ENCODE results near the gene JUND.

The JUND gene

GRCh38 chr19:18310118-18310909 lies 28.9 kb upstream of the JUND start:
- no peak for DNase-seq (ENCODE audit: low read depth)
- TF ChIP-seq POLR2A (IDR thresholded peaks at IDR 0.05; ENCODE audit: extremely low read depth, insufficient read length), result no peak
- no peak for TF ChIP-seq MYC (IDR thresholded peaks at IDR 0.05; ENCODE audit: low read depth, low read length)
- TF ChIP-seq CTCF (IDR thresholded peaks at IDR 0.05; ENCODE audit: low read depth, low read length), result no peak
- TF ChIP-seq MAX (IDR thresholded peaks at IDR 0.05; ENCODE audit: low read depth, low read length), result no peak
- no peak overlapping the region for H3K4me3 ChIP-seq (ENCODE audit: low read depth, low read length)

- H3K4me3 ChIP-seq (ENCODE audit: low read depth, low read length), result no peak overlapping the region
- TF ChIP-seq POLR2A (IDR thresholded peaks at IDR 0.05; ENCODE audit: extremely low read depth, insufficient read length), result no peak
- TF ChIP-seq MAX (IDR thresholded peaks at IDR 0.05; ENCODE audit: low read depth, low read length), result no peak
- no peak for TF ChIP-seq MYC (IDR thresholded peaks at IDR 0.05; ENCODE audit: low read depth, low read length)
- DNase-seq (ENCODE audit: low read depth), result no peak
These were observed 28.2 kb upstream of the JUND start for GRCh38 chr19:18309525-18310064.

GRCh38 chr19:18308948-18309325 lies 27.5 kb upstream of the JUND start:
- no peak for DNase-seq (ENCODE audit: low read depth)
- TF ChIP-seq POLR2A (IDR thresholded peaks at IDR 0.05; ENCODE audit: extremely low read depth, insufficient read length), result no peak
- no peak for TF ChIP-seq CTCF (IDR thresholded peaks at IDR 0.05; ENCODE audit: low read depth, low read length)
- no peak overlapping the region for H3K4me3 ChIP-seq (ENCODE audit: low read depth, low read length)

- no peak for DNase-seq (ENCODE audit: low read depth)
- no peak for TF ChIP-seq MAX (IDR thresholded peaks at IDR 0.05; ENCODE audit: low read depth, low read length)
- TF ChIP-seq CTCF (IDR thresholded peaks at IDR 0.05; ENCODE audit: low read depth, low read length), result no peak
- TF ChIP-seq MYC (IDR thresholded peaks at IDR 0.05; ENCODE audit: low read depth, low read length), result no peak
- no peak for TF ChIP-seq POLR2A (IDR thresholded peaks at IDR 0.05; ENCODE audit: extremely low read depth, insufficient read length)
- H3K4me3 ChIP-seq (ENCODE audit: low read depth, low read length), result no peak overlapping the region
These were observed 26.9 kb upstream of the JUND start for GRCh38 chr19:18308051-18308947.

GRCh38 chr19:18307271-18307681 lies 25.9 kb upstream of the JUND start:
- no peak for DNase-seq (ENCODE audit: low read depth)
- no peak overlapping the region for H3K4me3 ChIP-seq (ENCODE audit: low read depth, low read length)
- no peak for TF ChIP-seq MAX (IDR thresholded peaks at IDR 0.05; ENCODE audit: low read depth, low read length)
- TF ChIP-seq POLR2A (IDR thresholded peaks at IDR 0.05; ENCODE audit: extremely low read depth, insufficient read length), result no peak
- no peak for TF ChIP-seq CTCF (IDR thresholded peaks at IDR 0.05; ENCODE audit: low read depth, low read length)
- TF ChIP-seq MYC (IDR thresholded peaks at IDR 0.05; ENCODE audit: low read depth, low read length), result no peak

- TF ChIP-seq MYC (IDR thresholded peaks at IDR 0.05; ENCODE audit: low read depth, low read length), result no peak
- no peak for TF ChIP-seq POLR2A (IDR thresholded peaks at IDR 0.05; ENCODE audit: extremely low read depth, insufficient read length)
- no peak for TF ChIP-seq CTCF (IDR thresholded peaks at IDR 0.05; ENCODE audit: low read depth, low read length)
- TF ChIP-seq MAX (IDR thresholded peaks at IDR 0.05; ENCODE audit: low read depth, low read length), result no peak
- H3K4me3 ChIP-seq (ENCODE audit: low read depth, low read length), result no peak overlapping the region
- no peak for DNase-seq (ENCODE audit: low read depth)
These were observed 25.5 kb upstream of the JUND start for GRCh38 chr19:18306888-18307260.

Measured in NB4 (cell line).